T47D (cell line): ENCODE measurements around the gene NOX4.
"Not testable (repeated sequence)": the region's sequence is repeated elsewhere in the genome, so short reads cannot be mapped to it uniquely, and the experiment has no call there.

Source experiments
- DNase-seq, 2 experiments: peaks; one replicate each; pipeline versions ENCODE4 v3.0.0 to v3.0.0-alpha.2; 2011 to 2012; ENCODE audit warnings: low read depth in 1 of 2, low spot score in 1 of 2
- JUND ChIP-seq: IDR thresholded peaks from 2 replicates; pipeline ENCODE4 v1.6.1; 2012; ENCODE audit warnings: low read depth
- in situ Hi-C: cut with HindIII; loops from 2 replicates; pipeline ENCODE4 v1.10.0; 2016; ENCODE audit warnings: low sequenced_read_pairs, low pct_unique_long_range_greater_than_20kb

The NOX4 gene

GRCh38 chr11:89405629-89406028 is 85.5 kb downstream of the NOX4 start:
- DNase-seq, result peak in 1 of 2 experiments; percentile 47

GRCh38 chr11:89391654-89392053 is 99.5 kb downstream of the NOX4 start:
- in situ Hi-C loops, DNase-seq: not testable (repeated sequence)

More at GRCh38 chr11:89405629-89406028, 85.5 kb downstream of the NOX4 start:
- in situ Hi-C loops, result no loop called here
- no peak for TF ChIP-seq JUND

- DNase-seq, in situ Hi-C loops: not testable (repeated sequence)
These were observed 103.7 kb downstream of the NOX4 start for GRCh38 chr11:89387501-89387900.

GRCh38 chr11:89382986-89383385 is 108.2 kb downstream of the NOX4 start:
- in situ Hi-C loops, DNase-seq: not testable (repeated sequence)

GRCh38 chr11:89381094-89381493 is 110.1 kb downstream of the NOX4 start:
- no peak for TF ChIP-seq JUND
- no peak for DNase-seq
- in situ Hi-C loops, result no loop called here

DNA sequence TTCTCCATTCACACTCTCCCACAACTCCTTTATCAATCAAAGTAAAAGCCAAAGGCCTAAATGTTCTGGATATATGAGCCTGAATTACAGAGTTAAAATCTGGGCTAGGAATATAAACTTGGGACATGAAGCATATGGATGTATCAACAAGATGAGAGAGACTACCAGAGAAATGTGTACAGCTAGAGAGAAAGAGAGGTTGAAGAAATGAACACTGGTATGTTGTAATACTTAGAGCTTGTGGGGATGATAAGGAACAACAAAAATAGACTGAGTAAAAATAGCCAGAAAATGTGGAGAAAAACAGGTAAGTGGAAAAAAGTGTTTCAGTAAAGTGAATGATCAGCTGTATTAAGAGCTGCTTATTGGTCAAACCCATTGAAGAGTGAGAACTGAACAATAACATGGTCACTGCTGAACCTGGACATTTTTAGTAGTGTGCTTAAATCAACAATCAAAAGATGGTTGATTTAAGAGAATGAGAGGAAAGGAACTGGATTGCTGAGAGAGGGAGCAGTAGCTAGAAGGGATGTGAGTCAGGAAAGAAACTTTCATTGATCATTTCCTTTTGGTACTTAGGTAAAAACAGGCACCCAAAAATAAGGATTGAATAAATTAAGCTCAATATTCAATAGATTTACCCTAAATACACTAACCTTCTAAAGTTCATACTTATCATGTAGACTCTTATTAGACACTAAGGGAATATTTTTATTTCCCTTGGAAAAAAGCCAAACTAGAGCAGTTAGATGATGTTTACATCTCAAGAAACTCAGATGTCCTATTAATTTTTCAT is 111.0 kb downstream of the NOX4 start:
- in situ Hi-C loops, DNase-seq: not testable (repeated sequence)

- DNase-seq, in situ Hi-C loops: not testable (repeated sequence)
These were observed 112.2 kb downstream of the NOX4 start for GRCh38 chr11:89378986-89379385.

- in situ Hi-C loops, DNase-seq: not testable (repeated sequence)
These were observed 121.8 kb downstream of the NOX4 start for GRCh38 chr11:89369356-89369755.

GRCh38 chr11:89364856-89365255 is 126.3 kb downstream of the NOX4 start:
- in situ Hi-C loops, DNase-seq: not testable (repeated sequence)

DNA sequence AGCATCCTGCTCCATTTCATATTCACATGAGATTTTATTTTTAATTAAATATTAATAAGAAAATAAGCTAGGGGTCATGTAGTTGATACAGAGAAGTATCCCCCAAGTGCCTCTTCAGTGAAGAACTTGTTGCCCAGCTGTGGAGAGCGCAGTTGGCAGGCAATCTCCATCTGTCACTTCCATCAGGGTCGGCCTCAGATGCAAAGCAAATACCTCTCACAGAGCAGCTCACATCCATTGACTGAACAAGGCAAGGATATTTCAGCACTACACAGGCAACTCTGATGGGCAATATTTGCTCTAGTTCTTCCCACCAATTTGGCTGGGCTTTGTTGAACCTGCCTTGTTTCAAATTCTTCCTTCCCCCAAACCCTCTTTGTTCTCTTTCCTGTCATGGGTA is 129.4 kb downstream of the NOX4 start:
- TF ChIP-seq JUND, result no peak
- DNase-seq, result no peak
- in situ Hi-C loops, result no loop called here

GRCh38 chr11:89359208-89359607 is 132.0 kb downstream of the NOX4 start:
- in situ Hi-C loops, DNase-seq: not testable (repeated sequence)

- in situ Hi-C loops, result no loop called here
- DNase-seq, result no peak
- no peak for TF ChIP-seq JUND
These were observed 132.4 kb downstream of the NOX4 start for GRCh38 chr11:89358761-89359160.

DNA sequence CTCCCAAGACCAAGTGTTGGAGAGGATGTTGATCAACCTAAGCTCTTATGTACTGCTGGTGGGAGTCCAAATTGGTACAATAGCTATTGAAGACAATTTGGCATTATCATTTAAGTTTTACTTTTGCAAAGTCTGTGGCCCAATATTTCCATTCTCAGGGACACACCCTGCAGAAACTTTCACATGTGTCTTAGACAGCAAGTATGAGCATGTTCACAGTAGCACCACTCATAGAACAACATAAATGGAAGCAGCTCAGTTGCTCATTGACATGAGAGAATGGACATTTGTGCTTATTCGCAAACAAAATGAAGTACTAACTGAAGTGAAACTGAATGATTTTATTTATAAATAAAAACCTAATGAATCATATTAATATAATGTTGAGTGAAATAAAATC is 135.5 kb downstream of the NOX4 start:
- no peak for DNase-seq
- in situ Hi-C loops, result no loop called here
- no peak for TF ChIP-seq JUND

DNA sequence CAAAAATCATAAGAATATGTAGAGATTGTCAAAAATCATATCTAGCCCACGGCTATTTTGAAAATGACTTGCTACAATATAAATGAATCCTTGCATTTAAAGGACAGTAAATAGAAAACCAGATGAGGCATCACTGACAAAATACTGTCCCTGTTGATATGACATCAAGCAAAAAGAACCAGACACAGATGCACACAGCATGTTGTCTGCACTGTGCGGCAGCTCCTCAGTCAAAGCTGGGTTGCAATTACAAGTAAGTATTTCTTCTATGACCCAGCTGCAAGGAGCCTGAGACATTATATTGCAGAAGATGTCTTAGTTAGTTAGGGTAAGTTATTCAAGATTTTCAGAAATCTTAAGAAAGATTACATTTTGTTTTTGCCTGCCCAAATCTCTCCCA is 136.7 kb downstream of the NOX4 start:
- in situ Hi-C loops, DNase-seq: not testable (repeated sequence)
